ENCODE data around the gene DUXB. TPM values are rescaled to one million over a fixed set of nuclear protein-coding genes. Genes with fewer than 3 reads are reported as not detected.

The DUXB gene
- total and polyA plus RNA-seq, 4 donors = 0.42 TPM; not detected in 3

DNA sequence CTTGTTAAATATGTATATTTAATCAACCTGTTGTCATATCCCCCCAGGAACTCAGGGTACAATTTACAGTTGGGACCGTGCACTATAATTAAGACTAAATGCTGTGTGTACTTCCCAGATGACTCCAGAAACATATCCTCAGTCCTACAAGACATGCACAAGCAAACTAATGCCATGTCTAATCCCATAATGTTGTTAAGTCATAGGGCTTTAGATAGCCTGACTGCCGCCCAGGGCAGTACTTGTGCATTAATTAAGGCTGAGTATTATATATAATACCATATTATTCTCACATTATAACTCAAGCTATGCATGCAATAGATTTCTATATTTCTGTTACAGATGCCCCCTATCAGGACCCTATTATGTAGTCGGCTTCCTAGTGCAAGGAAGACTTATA lies 45.1 kb upstream of the DUXB start:
- TF ChIP-seq, protein P1, sequence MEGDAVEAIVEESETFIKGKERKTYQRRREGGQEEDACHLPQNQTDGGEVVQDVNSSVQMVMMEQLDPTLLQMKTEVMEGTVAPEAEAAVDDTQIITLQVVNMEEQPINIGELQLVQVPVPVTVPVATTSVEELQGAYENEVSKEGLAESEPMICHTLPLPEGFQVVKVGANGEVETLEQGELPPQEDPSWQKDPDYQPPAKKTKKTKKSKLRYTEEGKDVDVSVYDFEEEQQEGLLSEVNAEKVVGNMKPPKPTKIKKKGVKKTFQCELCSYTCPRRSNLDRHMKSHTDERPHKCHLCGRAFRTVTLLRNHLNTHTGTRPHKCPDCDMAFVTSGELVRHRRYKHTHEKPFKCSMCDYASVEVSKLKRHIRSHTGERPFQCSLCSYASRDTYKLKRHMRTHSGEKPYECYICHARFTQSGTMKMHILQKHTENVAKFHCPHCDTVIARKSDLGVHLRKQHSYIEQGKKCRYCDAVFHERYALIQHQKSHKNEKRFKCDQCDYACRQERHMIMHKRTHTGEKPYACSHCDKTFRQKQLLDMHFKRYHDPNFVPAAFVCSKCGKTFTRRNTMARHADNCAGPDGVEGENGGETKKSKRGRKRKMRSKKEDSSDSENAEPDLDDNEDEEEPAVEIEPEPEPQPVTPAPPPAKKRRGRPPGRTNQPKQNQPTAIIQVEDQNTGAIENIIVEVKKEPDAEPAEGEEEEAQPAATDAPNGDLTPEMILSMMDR (IDR thresholded peaks at IDR 0.05; ENCODE audit: low read depth, low read length, missing input control) = no peak
- TF ChIP-seq SP1 (IDR thresholded peaks at IDR 0.05) (no peak), HNF4G (IDR thresholded peaks at IDR 0.05) (no peak), TAF1 (conservative IDR thresholded peaks at IDR 0.05) (no peak), NR2F2 (IDR thresholded peaks at IDR 0.05) (no peak), JUND (IDR thresholded peaks at IDR 0.05) (no peak), GABPA (IDR thresholded peaks at IDR 0.05 in 1 of 2, conservative IDR thresholded peaks at IDR 0.05 in 1 of 2) (no peak), YY1 (IDR thresholded peaks at IDR 0.05) (no peak), HNF4A (conservative IDR thresholded peaks at IDR 0.05) (no peak)
- TF ChIP-seq, protein P2, sequence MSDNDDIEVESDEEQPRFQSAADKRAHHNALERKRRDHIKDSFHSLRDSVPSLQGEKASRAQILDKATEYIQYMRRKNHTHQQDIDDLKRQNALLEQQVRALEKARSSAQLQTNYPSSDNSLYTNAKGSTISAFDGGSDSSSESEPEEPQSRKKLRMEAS (IDR thresholded peaks at IDR 0.05) = no peak
- TF ChIP-seq, protein P3, sequence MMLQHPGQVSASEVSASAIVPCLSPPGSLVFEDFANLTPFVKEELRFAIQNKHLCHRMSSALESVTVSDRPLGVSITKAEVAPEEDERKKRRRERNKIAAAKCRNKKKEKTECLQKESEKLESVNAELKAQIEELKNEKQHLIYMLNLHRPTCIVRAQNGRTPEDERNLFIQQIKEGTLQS (IDR thresholded peaks at IDR 0.05) = no peak
- TF ChIP-seq, protein P4, sequence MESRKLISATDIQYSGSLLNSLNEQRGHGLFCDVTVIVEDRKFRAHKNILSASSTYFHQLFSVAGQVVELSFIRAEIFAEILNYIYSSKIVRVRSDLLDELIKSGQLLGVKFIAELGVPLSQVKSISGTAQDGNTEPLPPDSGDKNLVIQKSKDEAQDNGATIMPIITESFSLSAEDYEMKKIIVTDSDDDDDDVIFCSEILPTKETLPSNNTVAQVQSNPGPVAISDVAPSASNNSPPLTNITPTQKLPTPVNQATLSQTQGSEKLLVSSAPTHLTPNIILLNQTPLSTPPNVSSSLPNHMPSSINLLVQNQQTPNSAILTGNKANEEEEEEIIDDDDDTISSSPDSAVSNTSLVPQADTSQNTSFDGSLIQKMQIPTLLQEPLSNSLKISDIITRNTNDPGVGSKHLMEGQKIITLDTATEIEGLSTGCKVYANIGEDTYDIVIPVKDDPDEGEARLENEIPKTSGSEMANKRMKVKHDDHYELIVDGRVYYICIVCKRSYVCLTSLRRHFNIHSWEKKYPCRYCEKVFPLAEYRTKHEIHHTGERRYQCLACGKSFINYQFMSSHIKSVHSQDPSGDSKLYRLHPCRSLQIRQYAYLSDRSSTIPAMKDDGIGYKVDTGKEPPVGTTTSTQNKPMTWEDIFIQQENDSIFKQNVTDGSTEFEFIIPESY (IDR thresholded peaks at IDR 0.05) = no peak
- TF ChIP-seq, protein P5, sequence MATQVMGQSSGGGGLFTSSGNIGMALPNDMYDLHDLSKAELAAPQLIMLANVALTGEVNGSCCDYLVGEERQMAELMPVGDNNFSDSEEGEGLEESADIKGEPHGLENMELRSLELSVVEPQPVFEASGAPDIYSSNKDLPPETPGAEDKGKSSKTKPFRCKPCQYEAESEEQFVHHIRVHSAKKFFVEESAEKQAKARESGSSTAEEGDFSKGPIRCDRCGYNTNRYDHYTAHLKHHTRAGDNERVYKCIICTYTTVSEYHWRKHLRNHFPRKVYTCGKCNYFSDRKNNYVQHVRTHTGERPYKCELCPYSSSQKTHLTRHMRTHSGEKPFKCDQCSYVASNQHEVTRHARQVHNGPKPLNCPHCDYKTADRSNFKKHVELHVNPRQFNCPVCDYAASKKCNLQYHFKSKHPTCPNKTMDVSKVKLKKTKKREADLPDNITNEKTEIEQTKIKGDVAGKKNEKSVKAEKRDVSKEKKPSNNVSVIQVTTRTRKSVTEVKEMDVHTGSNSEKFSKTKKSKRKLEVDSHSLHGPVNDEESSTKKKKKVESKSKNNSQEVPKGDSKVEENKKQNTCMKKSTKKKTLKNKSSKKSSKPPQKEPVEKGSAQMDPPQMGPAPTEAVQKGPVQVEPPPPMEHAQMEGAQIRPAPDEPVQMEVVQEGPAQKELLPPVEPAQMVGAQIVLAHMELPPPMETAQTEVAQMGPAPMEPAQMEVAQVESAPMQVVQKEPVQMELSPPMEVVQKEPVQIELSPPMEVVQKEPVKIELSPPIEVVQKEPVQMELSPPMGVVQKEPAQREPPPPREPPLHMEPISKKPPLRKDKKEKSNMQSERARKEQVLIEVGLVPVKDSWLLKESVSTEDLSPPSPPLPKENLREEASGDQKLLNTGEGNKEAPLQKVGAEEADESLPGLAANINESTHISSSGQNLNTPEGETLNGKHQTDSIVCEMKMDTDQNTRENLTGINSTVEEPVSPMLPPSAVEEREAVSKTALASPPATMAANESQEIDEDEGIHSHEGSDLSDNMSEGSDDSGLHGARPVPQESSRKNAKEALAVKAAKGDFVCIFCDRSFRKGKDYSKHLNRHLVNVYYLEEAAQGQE (IDR thresholded peaks at IDR 0.05) = no peak
- peaks cover 0 to 3% (median under 1%) of the 10 kb centered on the region in 4 donors for H3K9me3 ChIP-seq (ENCODE audit: control insufficient read depth in 4 of 4, low read length in 3 of 4)
- no peak overlapping the region for H3K27ac ChIP-seq (ENCODE audit: low read depth in 1 of 2, low read length in 2 of 2)
- DNase-seq (ENCODE audit: low spot score) = no peak
- 88% methylated on average over 3 of the region's 3 CpGs for WGBS
- H3K9ac ChIP-seq (ENCODE audit: low read depth in 1 of 2, low read length in 2 of 2) = no peak overlapping the region
- no peaks in the 10 kb centered on the region for H3K4me1 ChIP-seq (ENCODE audit: control insufficient read depth in 4 of 4, insufficient read depth in 4 of 4, low read length in 3 of 4)
- no peaks in the 10 kb centered on the region for H3K27me3 ChIP-seq (ENCODE audit: control insufficient read depth in 4 of 4, insufficient read depth in 4 of 4, low read length in 3 of 4)
- no peak overlapping the region for H3K4me3 ChIP-seq (ENCODE audit: low read depth in 1 of 3, low read length in 3 of 3)
- no peaks in the 10 kb centered on the region for H3K36me3 ChIP-seq (ENCODE audit: control insufficient read depth in 4 of 4, insufficient read depth in 3 of 4, low read depth in 1 of 4, low read length in 3 of 4)

DNA sequence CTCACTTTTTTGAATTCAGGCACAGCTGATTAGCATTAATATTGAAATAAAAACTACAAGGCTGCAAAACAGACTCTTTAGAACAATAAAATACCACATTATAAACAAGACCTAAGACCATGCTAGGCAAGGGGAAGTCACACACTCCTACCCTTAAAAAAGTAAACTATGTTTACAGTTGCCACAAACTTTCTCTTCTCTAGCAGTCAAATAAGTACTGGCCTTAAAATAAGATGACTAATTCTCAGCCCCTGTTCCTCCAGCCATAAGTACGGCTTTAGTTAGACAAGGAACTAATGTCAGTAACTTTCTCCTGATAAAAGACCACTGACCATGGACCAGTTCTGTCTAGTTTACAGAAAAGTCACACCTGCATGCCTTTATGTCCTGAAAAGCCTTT lies 44.6 kb upstream of the DUXB start:
- no peak overlapping the region for H3K4me3 ChIP-seq (ENCODE audit: low read depth in 1 of 3, low read length in 3 of 3)
- WGBS = 88% methylated on average over 1 of the region's 1 CpG
- no peaks in the 10 kb centered on the region for H3K36me3 ChIP-seq (ENCODE audit: control insufficient read depth in 4 of 4, insufficient read depth in 3 of 4, low read depth in 1 of 4, low read length in 3 of 4)
- TF ChIP-seq, protein P2 (IDR thresholded peaks at IDR 0.05) = no peak
- TF ChIP-seq, protein P5 (IDR thresholded peaks at IDR 0.05) = no peak
- TF ChIP-seq EGR1 (IDR thresholded peaks at IDR 0.05; ENCODE audit: low read depth in 2 of 2) (no peak), SP1 (IDR thresholded peaks at IDR 0.05) (no peak), HNF4A (conservative IDR thresholded peaks at IDR 0.05) (no peak), HNF4G (IDR thresholded peaks at IDR 0.05) (no peak), JUND (IDR thresholded peaks at IDR 0.05) (no peak), NR2F2 (IDR thresholded peaks at IDR 0.05) (no peak), FOXA2 (IDR thresholded peaks at IDR 0.05) (no peak), RAD21 (IDR thresholded peaks at IDR 0.05) (no peak)
- TF ChIP-seq, protein P3 (IDR thresholded peaks at IDR 0.05) = no peak
- TF ChIP-seq, protein P4 (IDR thresholded peaks at IDR 0.05) = no peak
- H3K4me1 ChIP-seq (ENCODE audit: control insufficient read depth in 4 of 4, insufficient read depth in 4 of 4, low read length in 3 of 4) = no peaks in the 10 kb centered on the region
- DNase-seq (ENCODE audit: low spot score) = no peak
- H3K9me3 ChIP-seq (ENCODE audit: control insufficient read depth in 4 of 4, low read length in 3 of 4) = peaks cover 0 to 3% (median under 1%) of the 10 kb centered on the region in 4 donors
- H3K27ac ChIP-seq (ENCODE audit: low read depth in 1 of 2, low read length in 2 of 2) = no peak overlapping the region
- no peaks in the 10 kb centered on the region for H3K27me3 ChIP-seq (ENCODE audit: control insufficient read depth in 4 of 4, insufficient read depth in 4 of 4, low read length in 3 of 4)
- no peak overlapping the region for H3K9ac ChIP-seq (ENCODE audit: low read depth in 1 of 2, low read length in 2 of 2)

Measured in liver (tissue), 9 donors.